K562 (cell line): ENCODE data around the gene HNRNPH3. TPM values are rescaled to one million over a fixed set of nuclear protein-coding genes. Genes with fewer than 3 reads are reported as not detected.

Source experiments
- CBX2 ChIP-seq: fragments of 200-600 bp; sonication (generic); IDR thresholded peaks from one replicate; pipeline ENCODE4 v1.6.1; 2012; ENCODE audit warnings: mild to moderate bottlenecking, low read length, inconsistent platforms; ENCODE audit not compliant: insufficient read depth, poor library complexity, severe bottlenecking
- ELF1 ChIP-seq: fragments of 200-800 bp; sonication (Bioruptor generic); IDR thresholded peaks from 2 replicates; pipeline ENCODE4 v1.6.1; 2016; ENCODE audit warnings: missing genetic modification characterization, missing compliant biosample characterization
- ESRRB ChIP-seq: fragments of 250-450 bp; sonication (Bioruptor Pico); IDR thresholded peaks from 2 replicates; pipeline ENCODE4 v1.5.0; 2020; ENCODE audit warnings: mild to moderate bottlenecking, moderate library complexity, borderline replicate concordance
- FOXK1 ChIP-seq: sonication (generic); formaldehyde crosslinking; IDR thresholded peaks from 2 replicates; pipeline ENCODE4 v1.8.0; 2022; ENCODE audit warnings: missing genetic modification reagents, mild to moderate bottlenecking, borderline replicate concordance
- FOXM1 ChIP-seq, 2 experiments: fragments of 450-650 bp in 1 of 2; sonication (generic) in 1 of 2; formaldehyde crosslinking in 1 of 2; IDR thresholded peaks; 2 replicates each; pipeline versions ENCODE4 v1.6.1 to v1.9.0; 2017 to 2022; ENCODE audit warnings: low read depth in 2 of 2, mild to moderate bottlenecking in 2 of 2, missing genetic modification reagents in 1 of 2, moderate library complexity in 1 of 2
- HDAC3 ChIP-seq: fragments of 450-650 bp; IDR thresholded peaks from 2 replicates; pipeline ENCODE4 v1.6.1; 2018; ENCODE audit warnings: borderline replicate concordance, mild to moderate bottlenecking, moderate library complexity; ENCODE audit not compliant: partially characterized antibody
- HDAC6 ChIP-seq: IDR thresholded peaks from 2 replicates; pipeline ENCODE4 v1.6.1; 2012; ENCODE audit warnings: low read depth, mild to moderate bottlenecking, control low read depth, inconsistent platforms, low read length, moderate library complexity
- IRF2 ChIP-seq: sonication (generic); formaldehyde crosslinking; IDR thresholded peaks from 2 replicates; pipeline ENCODE4 v1.8.1; 2022; ENCODE audit warnings: mild to moderate bottlenecking, missing genetic modification reagents
- KDM1A ChIP-seq, 2 experiments: fragments of 450-650 bp; IDR thresholded peaks; 2 replicates each; pipeline ENCODE4 v1.6.1; 2016; ENCODE audit warnings: mild to moderate bottlenecking in 2 of 2
- KLF1 ChIP-seq: fragments of 450-650 bp; IDR thresholded peaks from 2 replicates; pipeline ENCODE4 v1.6.1; 2016; ENCODE audit warnings: missing genetic modification characterization, missing compliant biosample characterization
- MTA2 ChIP-seq: fragments of 450-650 bp; IDR thresholded peaks from 2 replicates; pipeline ENCODE4 v1.6.1; 2016; ENCODE audit warnings: low read depth
- NCOR1 ChIP-seq: fragments of 450-650 bp; IDR thresholded peaks from 2 replicates; pipeline ENCODE4 v1.6.1; 2016; ENCODE audit warnings: mild to moderate bottlenecking, moderate library complexity
- NFE2L1 ChIP-seq: fragments of 450-650 bp; IDR thresholded peaks from 2 replicates; pipeline ENCODE4 v1.6.1; 2016; ENCODE audit warnings: missing genetic modification characterization, low read depth, mild to moderate bottlenecking, missing compliant biosample characterization, moderate library complexity, borderline replicate concordance
- POLR2A ChIP-seq: fragments of 450-650 bp; conservative IDR thresholded peaks from 2 replicates; pipeline ENCODE4 v1.6.1; 2016
- RBM22 ChIP-seq: fragments of 200-400 bp; formaldehyde crosslinking; IDR thresholded peaks from 2 replicates; pipeline ENCODE4 v1.6.1; 2018; ENCODE audit warnings: low read length, low read depth; ENCODE audit not compliant: poor library complexity, severe bottlenecking
- RHOXF2B ChIP-seq: fragments of 250-450 bp; sonication (Bioruptor Pico); conservative IDR thresholded peaks from 2 replicates; pipeline ENCODE4 v1.5.1; 2021
- SIN3B ChIP-seq: fragments of 450-650 bp; IDR thresholded peaks from 2 replicates; pipeline ENCODE4 v1.6.1; 2017; ENCODE audit warnings: low read depth, mild to moderate bottlenecking, moderate library complexity
- SMARCA4 ChIP-seq: fragments of 450-650 bp; IDR thresholded peaks from 2 replicates; pipeline ENCODE4 v1.6.1; 2016
- U2AF1 ChIP-seq: fragments of 200-400 bp; formaldehyde crosslinking; optimal IDR thresholded peaks from 2 replicates; pipeline ENCODE3; 2017; ENCODE audit warnings: mild to moderate bottlenecking, low read depth, low read length, moderate library complexity
- ZFP1 ChIP-seq: fragments of 450-650 bp; formaldehyde crosslinking; IDR thresholded peaks from 2 replicates; pipeline ENCODE4 v1.4.0; 2020; ENCODE audit warnings: mild to moderate bottlenecking, mixed read lengths
- ZNF184 ChIP-seq: sonication (generic); formaldehyde crosslinking; IDR thresholded peaks from 2 replicates; pipeline ENCODE4 v1.5.0; 2020; ENCODE audit warnings: missing genetic modification reagents
- ZNF354B ChIP-seq: fragments of 250-450 bp; sonication (Bioruptor Pico); IDR thresholded peaks from 2 replicates; pipeline ENCODE4 v1.4.0; 2020
- ZNF57 ChIP-seq: fragments of 450-650 bp; formaldehyde crosslinking; IDR thresholded peaks from 2 replicates; pipeline ENCODE4 v1.4.0; 2020; ENCODE audit warnings: mild to moderate bottlenecking, moderate library complexity
- ZNF75A ChIP-seq: fragments of 450-650 bp; formaldehyde crosslinking; IDR thresholded peaks from 2 replicates; pipeline ENCODE4 v1.4.0; 2020; ENCODE audit warnings: mild to moderate bottlenecking
- ZNF79 ChIP-seq: fragments of 250-450 bp; sonication (Bioruptor Pico); IDR thresholded peaks from 2 replicates; pipeline ENCODE4 v1.4.0; 2020; ENCODE audit warnings: low read depth, mild to moderate bottlenecking, moderate library complexity
- ZSCAN29 ChIP-seq: fragments of 450-650 bp; IDR thresholded peaks from 2 replicates; pipeline ENCODE4 v1.6.1; 2017
- polyA plus RNA-seq, 8 experiments: library from polyadenylated mRNA; depleted of rRNA in 4 of 8; stranded (reverse) in 5 of 8; unstranded in 3 of 8; fragments of >200 nt; fragmentation: Nextera tagmentation in 2 of 8; fragmentation: Illumina TruSeq in 1 of 8; extraction: Ambion mirVana in 2 of 8; extraction: Trizol in 1 of 8; gene quantifications; 2 replicates each; pipeline versions ENCODE4 v1.2.1 to v1.2.3, GENCODE V29; 2011 to 2014; ENCODE audit warnings: inconsistent platforms in 1 of 8, missing spikeins in 1 of 8
- total RNA-seq, 7 experiments: library from RNA; depleted of rRNA in 6 of 7; stranded (reverse); fragments of >200 nt in 6 of 7; fragmentation: Illumina TruSeq in 2 of 7; extraction: Trizol in 2 of 7; gene quantifications; 2 replicates each; pipeline versions ENCODE4 v1.2.1 to v1.2.3, GENCODE V29; 2011 to 2021; ENCODE audit warnings: low replicate concordance in 1 of 7
- TF ChIP-seq, protein P1 (sequence below): IDR thresholded peaks from 3 replicates; pipeline ENCODE4 v1.6.1; 2011; ENCODE audit warnings: borderline replicate concordance, mild to moderate bottlenecking; ENCODE audit not compliant: insufficient read length, insufficient read depth
- TF ChIP-seq, protein P2 (sequence below): sonication (generic); formaldehyde crosslinking; IDR thresholded peaks from 2 replicates; pipeline ENCODE4 v1.8.0; 2022; ENCODE audit warnings: mild to moderate bottlenecking, missing genetic modification reagents

HNRNPH3 gene
- total and polyA plus RNA-seq, 9 of the 15 experiments (the other 6 are each of a cell fraction or from before 2014, with no cell fraction given): 52.8 to 562 (median 152) TPM

DNA sequence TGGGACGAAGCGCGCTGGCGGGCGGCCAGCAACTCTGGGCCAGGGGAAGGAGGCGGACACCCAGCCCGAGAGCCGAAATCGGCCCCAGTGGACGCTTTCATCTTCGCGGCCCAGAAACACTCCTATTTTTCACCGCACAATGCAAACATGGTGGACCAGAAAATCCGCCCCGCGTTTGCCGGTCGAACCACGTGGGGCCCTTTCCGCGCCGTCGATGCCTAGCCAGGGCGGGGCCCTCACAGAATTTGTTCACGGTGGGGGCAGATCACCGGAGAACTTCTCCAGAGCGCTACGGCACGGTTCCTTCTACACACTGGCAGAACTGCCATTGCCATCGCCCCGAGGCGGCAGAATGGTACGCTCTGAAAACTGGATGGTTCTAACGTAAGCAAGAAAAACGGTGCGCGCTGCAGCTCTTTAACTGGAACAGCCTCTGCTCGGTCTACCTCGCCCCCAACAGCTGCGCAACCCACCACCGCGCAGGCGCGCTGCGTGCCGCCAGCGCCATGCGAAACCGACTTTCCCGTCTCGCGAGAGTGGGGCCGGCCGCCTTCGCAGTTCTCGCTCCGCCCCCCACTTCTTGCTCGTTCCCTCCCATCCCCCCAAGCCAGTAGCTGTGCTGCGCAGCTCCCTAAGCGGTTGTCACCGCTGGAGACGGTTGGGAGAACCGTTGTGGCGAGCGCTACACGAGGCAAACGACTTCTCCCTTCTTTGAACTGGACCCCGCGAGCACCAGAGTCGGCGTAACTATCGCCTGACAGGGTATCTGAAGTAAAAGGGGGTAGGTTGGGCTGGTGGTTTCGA lies at the start of gene HNRNPH3 (continued):
- TF ChIP-seq U2AF1 (peak; percentile 43), SIN3B (no peak), HDAC3 (peak; percentile 51), KLF1 (tag) (peak; percentile 94), RBM22 (peak; percentile 50), ZNF184 (CRISPR knock-in tag) (no peak), POLR2A (peak; percentile 99), KDM1A (IDR thresholded peaks at IDR 0.05) (peak in 1 of 2 experiments; percentile 46; a peak in 1 of 4 replicates), ZFP1 (CRISPR knock-in tag) (peak; percentile 32; the same call in 1 of the 2 replicates), HDAC6 (no peak), ZNF57 (CRISPR knock-in tag) (no peak; the same call in 1 of the 2 replicates), NCOR1 (peak; percentile 68), ZSCAN29 (peak; percentile 83), IRF2 (CRISPR knock-in tag) (no peak), NFE2L1 (tag) (no peak), ZNF354B (CRISPR knock-in tag) (peak; percentile 29; the same call in 1 of the 2 replicates), ESRRB (CRISPR knock-in tag) (no peak), FOXM1 (IDR thresholded peaks at IDR 0.05; ENCODE audit: low read depth) (peak; percentile 24; the same call in 1 of the 2 replicates), FOXM1 (CRISPR knock-in tag; IDR thresholded peaks at IDR 0.05; ENCODE audit: low read depth) (no peak; the same call in none of the 2 replicates), ZNF75A (0 out of 2 replicates have a peak, but pooled peaks have one; percentile 12), RHOXF2B (CRISPR knock-in tag) (no peak), MTA2 (peak; percentile 4; the same call in 1 of the 2 replicates), ELF1 (tag) (no peak), CBX2 (no peak), FOXK1 (peak; percentile 93), SMARCA4 (peak; percentile 63; the same call in 1 of the 2 replicates), ZNF79 (CRISPR knock-in tag) (0 out of 2 replicates have a peak, but pooled peaks have one; percentile 15)
- TF ChIP-seq, protein P1, sequence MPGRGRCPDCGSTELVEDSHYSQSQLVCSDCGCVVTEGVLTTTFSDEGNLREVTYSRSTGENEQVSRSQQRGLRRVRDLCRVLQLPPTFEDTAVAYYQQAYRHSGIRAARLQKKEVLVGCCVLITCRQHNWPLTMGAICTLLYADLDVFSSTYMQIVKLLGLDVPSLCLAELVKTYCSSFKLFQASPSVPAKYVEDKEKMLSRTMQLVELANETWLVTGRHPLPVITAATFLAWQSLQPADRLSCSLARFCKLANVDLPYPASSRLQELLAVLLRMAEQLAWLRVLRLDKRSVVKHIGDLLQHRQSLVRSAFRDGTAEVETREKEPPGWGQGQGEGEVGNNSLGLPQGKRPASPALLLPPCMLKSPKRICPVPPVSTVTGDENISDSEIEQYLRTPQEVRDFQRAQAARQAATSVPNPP: no peak
- TF ChIP-seq, protein P2, sequence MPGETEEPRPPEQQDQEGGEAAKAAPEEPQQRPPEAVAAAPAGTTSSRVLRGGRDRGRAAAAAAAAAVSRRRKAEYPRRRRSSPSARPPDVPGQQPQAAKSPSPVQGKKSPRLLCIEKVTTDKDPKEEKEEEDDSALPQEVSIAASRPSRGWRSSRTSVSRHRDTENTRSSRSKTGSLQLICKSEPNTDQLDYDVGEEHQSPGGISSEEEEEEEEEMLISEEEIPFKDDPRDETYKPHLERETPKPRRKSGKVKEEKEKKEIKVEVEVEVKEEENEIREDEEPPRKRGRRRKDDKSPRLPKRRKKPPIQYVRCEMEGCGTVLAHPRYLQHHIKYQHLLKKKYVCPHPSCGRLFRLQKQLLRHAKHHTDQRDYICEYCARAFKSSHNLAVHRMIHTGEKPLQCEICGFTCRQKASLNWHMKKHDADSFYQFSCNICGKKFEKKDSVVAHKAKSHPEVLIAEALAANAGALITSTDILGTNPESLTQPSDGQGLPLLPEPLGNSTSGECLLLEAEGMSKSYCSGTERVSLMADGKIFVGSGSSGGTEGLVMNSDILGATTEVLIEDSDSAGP: peak; percentile 84
